Neural progenitor cell (in vitro differentiated cells): Measurements from ENCODE around the gene B3GNT2.

Source experiments
- EZH2 ChIP-seq: fragments of 200-600 bp; sonication (generic); IDR thresholded peaks from 2 replicates; pipeline ENCODE4 v1.6.1; 2017; ENCODE audit warnings: antibody characterized with exemption, mild to moderate bottlenecking, moderate library complexity
- EZH2phosphoT487 ChIP-seq: fragments of 200-600 bp; sonication (generic); IDR thresholded peaks from 2 replicates; pipeline ENCODE4 v1.6.1; 2017; ENCODE audit warnings: antibody characterized with exemption
- TF ChIP-seq, protein P1 (sequence below): fragments of 200-600 bp; sonication (generic); IDR thresholded peaks from 2 replicates; pipeline ENCODE4 v1.5.1; 2017; ENCODE audit warnings: antibody characterized with exemption, mild to moderate bottlenecking

DNA sequence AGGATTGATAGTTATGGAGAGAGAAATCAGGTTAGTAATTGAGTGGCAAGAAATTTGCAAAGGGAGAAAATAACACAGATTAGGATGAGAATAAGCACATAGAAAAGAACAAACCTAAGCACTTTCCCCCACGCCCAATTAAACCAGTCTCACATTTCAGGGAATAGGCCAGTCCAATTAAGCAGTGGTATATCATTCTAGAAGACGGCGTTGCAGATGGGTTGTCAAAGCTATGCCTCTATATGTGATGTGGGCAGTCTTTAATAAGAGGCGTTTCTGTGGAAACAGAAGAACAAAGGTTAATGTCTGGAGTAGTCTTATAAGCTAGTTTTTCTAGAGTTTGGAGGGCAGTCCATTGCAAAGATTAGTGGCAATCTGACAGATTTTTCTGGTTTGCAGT, 61.6 kb downstream of the B3GNT2 start:
- TF ChIP-seq, protein P1, sequence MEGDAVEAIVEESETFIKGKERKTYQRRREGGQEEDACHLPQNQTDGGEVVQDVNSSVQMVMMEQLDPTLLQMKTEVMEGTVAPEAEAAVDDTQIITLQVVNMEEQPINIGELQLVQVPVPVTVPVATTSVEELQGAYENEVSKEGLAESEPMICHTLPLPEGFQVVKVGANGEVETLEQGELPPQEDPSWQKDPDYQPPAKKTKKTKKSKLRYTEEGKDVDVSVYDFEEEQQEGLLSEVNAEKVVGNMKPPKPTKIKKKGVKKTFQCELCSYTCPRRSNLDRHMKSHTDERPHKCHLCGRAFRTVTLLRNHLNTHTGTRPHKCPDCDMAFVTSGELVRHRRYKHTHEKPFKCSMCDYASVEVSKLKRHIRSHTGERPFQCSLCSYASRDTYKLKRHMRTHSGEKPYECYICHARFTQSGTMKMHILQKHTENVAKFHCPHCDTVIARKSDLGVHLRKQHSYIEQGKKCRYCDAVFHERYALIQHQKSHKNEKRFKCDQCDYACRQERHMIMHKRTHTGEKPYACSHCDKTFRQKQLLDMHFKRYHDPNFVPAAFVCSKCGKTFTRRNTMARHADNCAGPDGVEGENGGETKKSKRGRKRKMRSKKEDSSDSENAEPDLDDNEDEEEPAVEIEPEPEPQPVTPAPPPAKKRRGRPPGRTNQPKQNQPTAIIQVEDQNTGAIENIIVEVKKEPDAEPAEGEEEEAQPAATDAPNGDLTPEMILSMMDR: no peak
- TF ChIP-seq EZH2phosphoT487 (no peak), EZH2 (no peak)
